H9 (cell line): Measurements from ENCODE around the gene NECAB3. TPM values are rescaled to one million over a fixed set of nuclear protein-coding genes. Genes with fewer than 3 reads are reported as not detected.

Source experiments
- DNase-seq: peaks from one replicate; pipeline ENCODE4 v3.0.0-alpha.2; 2017
- H2AFZ ChIP-seq: one replicate; pipeline ENCODE4 v1.6.1; 2013; ENCODE audit warnings: mild to moderate bottlenecking, low read length, control low read depth, moderate library complexity
- H2AK5ac ChIP-seq: 2 replicates; pipeline ENCODE4 v1.6.1; 2013; ENCODE audit warnings: low read length, control low read depth, mixed read lengths; ENCODE audit not compliant: insufficient read length
- H2BK120ac ChIP-seq: one replicate; pipeline ENCODE4 v1.6.1; 2013; ENCODE audit warnings: low read depth, mild to moderate bottlenecking, low read length, control low read depth, inconsistent platforms; ENCODE audit not compliant: poor library complexity, severe bottlenecking
- H2BK12ac ChIP-seq: 2 replicates; pipeline ENCODE4 v1.6.1; 2013; ENCODE audit warnings: low read length, control low read depth, mixed read lengths, low read depth; ENCODE audit not compliant: insufficient read length
- H2BK15ac ChIP-seq: 2 replicates; pipeline ENCODE4 v1.6.1; 2013; ENCODE audit warnings: low read depth, low read length, control low read depth
- H2BK20ac ChIP-seq: one replicate; pipeline ENCODE4 v1.6.1; 2013; ENCODE audit warnings: low read depth, mild to moderate bottlenecking, low read length, control low read depth, inconsistent platforms; ENCODE audit not compliant: poor library complexity, severe bottlenecking
- H2BK5ac ChIP-seq: 2 replicates; pipeline ENCODE4 v1.6.1; 2013; ENCODE audit warnings: low read length, control low read depth, mixed read lengths; ENCODE audit not compliant: insufficient read length
- H3K14ac ChIP-seq: 2 replicates; pipeline ENCODE4 v1.6.1; 2013; ENCODE audit warnings: low read length, control low read depth; ENCODE audit not compliant: insufficient read depth
- H3K18ac ChIP-seq: 2 replicates; pipeline ENCODE4 v1.6.1; 2013; ENCODE audit warnings: low read depth, mild to moderate bottlenecking, mixed read lengths, low read length, control low read depth; ENCODE audit not compliant: insufficient read length
- H3K23ac ChIP-seq: 2 replicates; pipeline ENCODE4 v1.6.1; 2013; ENCODE audit warnings: low read length, control low read depth, mixed read lengths, low read depth; ENCODE audit not compliant: insufficient read length
- H3K23me2 ChIP-seq: 2 replicates; pipeline ENCODE4 v1.6.1; 2013; ENCODE audit warnings: low read depth, mild to moderate bottlenecking, mixed read lengths, low read length, control low read depth; ENCODE audit not compliant: insufficient read length, poor library complexity, severe bottlenecking
- H3K27ac ChIP-seq: 2 replicates; pipeline ENCODE4 v1.5.1; 2013; ENCODE audit warnings: low read length, control low read depth, mixed read lengths, low read depth; ENCODE audit not compliant: insufficient read length
- H3K27me3 ChIP-seq: 2 replicates; pipeline ENCODE4 v1.6.1; 2013; ENCODE audit warnings: low read length, control low read depth, inconsistent platforms; ENCODE audit not compliant: insufficient read depth
- H3K4ac ChIP-seq: 2 replicates; pipeline ENCODE4 v1.6.1; 2013; ENCODE audit warnings: low read depth, mild to moderate bottlenecking, control low read depth, inconsistent platforms, low read length, moderate library complexity
- H3K4me1 ChIP-seq: 2 replicates; pipeline ENCODE4 v1.6.1; 2013; ENCODE audit warnings: low read length, control low read depth, inconsistent platforms; ENCODE audit not compliant: insufficient read depth
- H3K4me2 ChIP-seq: 2 replicates; pipeline ENCODE4 v1.6.1; 2013; ENCODE audit warnings: low read length, control low read depth, mixed read lengths; ENCODE audit not compliant: insufficient read length, insufficient read depth
- H3K56ac ChIP-seq: 2 replicates; pipeline ENCODE4 v1.6.1; 2013; ENCODE audit warnings: low read depth, mild to moderate bottlenecking, mixed read lengths, low read length, control low read depth; ENCODE audit not compliant: insufficient read length
- H3K79me1 ChIP-seq: 2 replicates; pipeline ENCODE4 v1.6.1; 2013; ENCODE audit warnings: low read depth, mild to moderate bottlenecking, moderate library complexity, low read length, control low read depth, inconsistent platforms; ENCODE audit not compliant: insufficient read depth, poor library complexity, severe bottlenecking
- H3K79me2 ChIP-seq: 2 replicates; pipeline ENCODE4 v1.6.1; 2013; ENCODE audit warnings: low read length, control low read depth, inconsistent platforms; ENCODE audit not compliant: insufficient read depth
- H3K9ac ChIP-seq: 2 replicates; pipeline ENCODE4 v1.6.1; 2013; ENCODE audit warnings: low read length, control low read depth, mixed read lengths; ENCODE audit not compliant: insufficient read length; ENCODE audit errors: extremely low read depth
- H3K9me3 ChIP-seq: one replicate; pipeline ENCODE4 v1.6.1; 2013; ENCODE audit warnings: low read depth, low read length, inconsistent platforms; ENCODE audit not compliant: control insufficient read depth
- H3T11ph ChIP-seq: one replicate; pipeline ENCODE4 v1.6.1; 2013; ENCODE audit warnings: mild to moderate bottlenecking, low read length, control low read depth, inconsistent platforms
- H4K20me1 ChIP-seq: one replicate; pipeline ENCODE4 v1.6.1; 2013; ENCODE audit not compliant: control insufficient read depth, insufficient read length, insufficient read depth
- H4K5ac ChIP-seq: 2 replicates; pipeline ENCODE4 v1.6.1; 2013; ENCODE audit warnings: low read depth, mild to moderate bottlenecking, mixed read lengths, low read length, control low read depth; ENCODE audit not compliant: insufficient read length
- H4K8ac ChIP-seq: replicated peaks from 2 replicates; pipeline ENCODE4 v1.6.1; 2013; ENCODE audit warnings: low read length, control low read depth, mixed read lengths, low read depth; ENCODE audit not compliant: insufficient read length
- H4K91ac ChIP-seq: 2 replicates; pipeline ENCODE4 v1.6.1; 2013; ENCODE audit warnings: low read depth, mild to moderate bottlenecking, moderate library complexity, mixed read lengths, low read length, control low read depth; ENCODE audit not compliant: insufficient read length
- H3K27ac Mint-ChIP-seq, 3 experiments: 2 replicates in 2 of 3; 3 replicates in 1 of 3; pipeline ENCODE4 v1.8.0; 2020 to 2021; ENCODE audit warnings: mixed read lengths in 3 of 3, mild to moderate bottlenecking in 1 of 3, moderate library complexity in 1 of 3
- H3K27me3 Mint-ChIP-seq: 2 replicates; pipeline ENCODE4 v1.8.0; 2021; ENCODE audit warnings: low read depth, mild to moderate bottlenecking, moderate library complexity, mixed read lengths
- H3K36me3 Mint-ChIP-seq, 3 experiments: 2 replicates in 2 of 3; 3 replicates in 1 of 3; pipeline ENCODE4 v1.8.0; 2020 to 2021; ENCODE audit warnings: low read depth in 3 of 3, mixed read lengths in 3 of 3; ENCODE audit not compliant: insufficient read depth in 1 of 3
- H3K4me1 Mint-ChIP-seq, 2 experiments: 2 replicates each; pipeline ENCODE4 v1.8.0; 2020; ENCODE audit warnings: mixed read lengths in 2 of 2
- H3K4me3 Mint-ChIP-seq, 2 experiments: 2 replicates in 1 of 2; 3 replicates in 1 of 2; pipeline ENCODE4 v1.8.0; 2020 to 2021; ENCODE audit warnings: mild to moderate bottlenecking in 2 of 2, mixed read lengths in 2 of 2, moderate library complexity in 1 of 2
- H3K9me3 Mint-ChIP-seq, 2 experiments: 2 replicates in 1 of 2; 3 replicates in 1 of 2; pipeline ENCODE4 v1.8.0; 2020; ENCODE audit warnings: mild to moderate bottlenecking in 2 of 2, mixed read lengths in 2 of 2, moderate library complexity in 1 of 2
- CTCF ChIP-seq: fragments of 200-600 bp; sonication (generic); conservative IDR thresholded peaks from 3 replicates; pipeline ENCODE4 v1.8.0; 2021; ENCODE audit warnings: antibody characterized with exemption, mild to moderate bottlenecking
- WGBS: extraction: QIAGEN DNeasy Blood & Tissue Kit; methylation state at CpG from one replicate; pipeline ENCODE4 v1.1.7; 2013; ENCODE audit warnings: missing lambda C conversion rate, low lambda C conversion rate, mixed read lengths; ENCODE audit not compliant: insufficient read length; ENCODE audit errors: extremely low coverage; 5-methylcytosine and 5-hydroxymethylcytosine counted together
- total RNA-seq: library from RNA; stranded (reverse); gene quantifications from 2 replicates; pipeline ENCODE4 v1.2.1, GENCODE V29; 2021

The NECAB3 gene
- total RNA-seq, 1 experiment from 2014 or later, result 57.7 TPM

- Histone ChIP-seq H2BK12ac (no peak overlapping the region), H2AFZ (no peak overlapping the region), H3K27ac (no peak overlapping the region), H3K27me3 (no peaks in the 10 kb centered on the region), H2BK20ac (no peak overlapping the region), H3K18ac (peak overlapping the region; percentile 83), H4K8ac (no peak overlapping the region), H4K20me1 (no peaks in the 10 kb centered on the region), H3K23me2 (peaks cover 18% of the 10 kb centered on the region), H3K4me1 (no peaks in the 10 kb centered on the region; the same call in 1 of the 2 replicates), H3K9me3 (no peaks in the 10 kb centered on the region), H4K5ac (no peak overlapping the region), H4K91ac (no peak overlapping the region), H2BK120ac (no peak overlapping the region), H3K23ac (no peak overlapping the region), H3K4me2 (peak overlapping the region; percentile 78), H3K9ac (peak overlapping the region; percentile 60), H2BK15ac (no peak overlapping the region), H3K4ac (no peak overlapping the region), H2BK5ac (no peak overlapping the region), H3T11ph (no peak overlapping the region), H3K14ac (peak overlapping the region; percentile 90), H3K79me1 (no peaks in the 10 kb centered on the region), H2AK5ac (no peak overlapping the region), H3K79me2 (no peaks in the 10 kb centered on the region), H3K56ac (no peak overlapping the region)
- WGBS, result no CpG with 5 or more reads among the region's 84 CpGs
- peak overlapping the region in 2 of 3 experiments; percentile 81 to 86; a peak in 3 of 7 replicates for H3K27ac Mint-ChIP-seq
- H3K36me3 Mint-ChIP-seq, result peaks cover 6 to 37% (median 9%) of the 10 kb centered on the region in 3 experiments
- H3K27me3 Mint-ChIP-seq, result peaks cover 4% of the 10 kb centered on the region
- peak; percentile 84 for DNase-seq
- no peaks in the 10 kb centered on the region for H3K9me3 Mint-ChIP-seq
- peak overlapping the region; percentile 81 for H3K4me3 Mint-ChIP-seq
- peaks cover 29 to 32% of the 10 kb centered on the region in 2 experiments for H3K4me1 Mint-ChIP-seq
- TF ChIP-seq CTCF, result no peak
These were observed 10.8 kb downstream of the NECAB3 start for GRCh38 chr20:33663161-33664084.
